Activated CD4-positive, alpha-beta T cell treated with anti-CD3 and anti-CD28 coated beads, Interleukin-2, Interleukin-4, amounts not matched to agents 100 ng/mL and 50 ng/mL, durations not matched to agents 16 hours and 8 hours (primary cell): ENCODE results near the gene PPFIBP2.

Experiments used
- DNase-seq: peaks from one replicate; pipeline ENCODE4 v3.0.0-alpha.2; 2020; ENCODE audit warnings: low spot score

Gene PPFIBP2

GRCh38 chr11:7552666-7553065, 38.9 kb downstream of the PPFIBP2 start:
- DNase-seq = no peak

- no peak for DNase-seq
Measured at GRCh38 chr11:7555052-7555699, 41.4 kb downstream of the PPFIBP2 start.

DNA sequence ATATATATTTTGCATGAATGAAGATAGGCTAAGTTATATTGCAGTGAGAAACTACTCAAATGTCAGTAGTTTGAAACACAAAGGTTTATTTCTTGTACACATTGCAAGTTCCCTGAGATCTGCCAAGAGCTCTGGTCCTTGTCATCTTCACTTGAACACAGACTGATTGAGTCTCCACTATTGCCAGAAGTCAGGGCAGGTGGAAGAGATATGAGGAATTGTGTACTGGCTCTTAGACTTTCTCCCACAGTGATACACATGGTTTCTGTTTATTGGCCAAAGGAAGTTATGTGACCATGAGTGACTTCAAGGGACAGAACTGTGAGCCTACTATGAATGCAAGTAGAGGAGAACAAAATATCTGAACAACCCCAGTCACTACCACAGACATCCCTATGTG, 44.2 kb downstream of the PPFIBP2 start:
- no peak for DNase-seq

DNA sequence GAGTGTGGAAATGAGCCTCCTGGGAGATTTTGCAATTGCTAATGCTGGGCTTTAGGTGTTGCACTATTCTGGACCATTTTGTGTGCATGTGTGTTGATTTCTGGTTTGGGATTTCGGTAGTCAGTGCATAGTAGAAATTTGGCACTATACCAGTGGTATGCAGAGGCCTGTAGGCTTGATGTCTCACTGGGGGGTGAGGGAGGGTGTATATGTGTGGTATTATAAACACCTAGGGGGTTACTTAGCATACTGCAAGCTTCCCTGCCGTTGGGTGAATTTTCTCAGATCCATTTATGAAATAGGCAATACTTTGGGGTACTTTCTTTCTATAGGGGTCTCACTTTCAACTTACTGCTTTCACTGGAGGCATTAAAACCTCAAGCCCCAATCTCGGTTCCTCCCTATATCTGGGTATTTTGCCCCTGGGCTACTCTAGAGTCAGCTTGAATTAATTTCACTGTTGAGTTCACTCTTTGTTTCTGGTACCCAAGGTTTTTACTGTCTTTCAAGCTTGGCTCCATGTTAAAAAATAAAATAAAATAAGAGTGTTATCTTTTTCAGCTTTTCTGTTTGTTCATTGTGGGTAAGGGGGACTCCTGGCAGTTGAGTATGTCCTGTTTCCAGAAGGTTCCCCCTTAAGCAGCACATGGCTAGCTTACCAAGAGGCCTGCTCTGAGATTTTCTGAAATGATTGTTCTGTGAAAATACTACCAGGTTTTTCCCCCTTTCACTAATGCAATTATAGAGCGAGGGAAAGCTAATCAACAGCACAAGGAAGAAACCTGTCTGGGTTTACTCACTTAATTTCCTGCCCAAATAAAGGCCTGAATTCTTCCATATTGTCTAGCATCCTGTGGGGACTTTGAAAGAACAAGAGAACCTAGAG, 45.8 kb downstream of the PPFIBP2 start:
- no peak for DNase-seq

DNA sequence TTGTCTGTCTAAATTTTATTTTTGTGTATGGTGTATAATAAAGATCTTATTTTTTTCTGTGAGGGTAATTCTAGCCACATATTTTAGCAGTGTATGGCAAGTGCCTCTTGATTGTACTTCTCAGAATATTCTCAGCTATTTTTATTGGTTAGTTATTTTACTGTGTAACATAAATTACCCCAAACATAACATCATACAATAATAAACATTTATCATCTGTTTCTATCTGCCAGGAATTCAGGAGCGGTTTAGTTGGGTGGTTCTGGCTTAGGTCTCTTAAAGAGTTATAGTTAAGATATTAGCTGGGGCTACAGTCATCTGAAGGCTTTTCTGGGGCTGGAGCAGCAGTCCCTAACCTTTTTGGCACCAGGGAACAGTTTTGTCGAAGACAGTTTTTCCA, 47.8 kb downstream of the PPFIBP2 start:
- DNase-seq = no peak

DNA sequence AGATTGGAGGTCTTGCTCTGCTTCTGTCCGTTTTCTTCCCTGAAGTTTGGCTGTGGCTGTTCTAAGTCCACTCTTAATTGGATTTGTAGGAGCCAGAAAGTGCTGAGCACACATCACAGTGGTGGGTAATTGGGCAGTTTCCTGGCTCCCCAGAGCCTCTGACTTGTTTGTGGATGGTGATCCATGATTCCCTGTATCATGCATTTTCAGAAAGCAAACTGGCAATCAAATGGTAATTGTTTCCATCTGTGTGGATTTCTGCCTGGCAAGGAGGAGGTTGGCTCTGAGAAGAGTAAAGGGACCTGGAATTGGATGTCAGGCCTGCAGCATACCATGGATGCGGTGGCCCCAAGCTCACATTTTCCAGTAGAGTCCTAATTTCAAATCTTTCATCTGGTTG, 49.5 kb downstream of the PPFIBP2 start:
- no peak for DNase-seq

DNA sequence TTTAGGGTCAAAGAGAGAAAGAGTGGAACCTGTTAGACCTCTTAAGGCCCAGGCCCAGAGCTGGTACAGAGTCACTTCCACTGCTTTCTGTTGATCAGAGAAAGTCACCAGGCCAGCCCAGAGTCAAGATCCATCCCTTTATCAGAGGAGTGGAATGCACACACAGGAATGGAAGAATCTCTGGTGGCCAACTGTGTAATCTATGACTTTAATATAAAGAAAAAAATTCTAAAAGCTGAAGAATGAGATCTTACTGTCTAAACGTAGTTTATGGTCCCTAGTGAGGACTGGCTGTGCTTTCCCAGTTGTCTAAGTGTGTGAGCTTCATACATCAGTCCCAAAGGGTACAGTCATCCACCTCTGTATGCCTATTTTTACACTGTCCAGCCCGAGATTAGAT, 51.0 kb downstream of the PPFIBP2 start:
- DNase-seq = no peak

DNA sequence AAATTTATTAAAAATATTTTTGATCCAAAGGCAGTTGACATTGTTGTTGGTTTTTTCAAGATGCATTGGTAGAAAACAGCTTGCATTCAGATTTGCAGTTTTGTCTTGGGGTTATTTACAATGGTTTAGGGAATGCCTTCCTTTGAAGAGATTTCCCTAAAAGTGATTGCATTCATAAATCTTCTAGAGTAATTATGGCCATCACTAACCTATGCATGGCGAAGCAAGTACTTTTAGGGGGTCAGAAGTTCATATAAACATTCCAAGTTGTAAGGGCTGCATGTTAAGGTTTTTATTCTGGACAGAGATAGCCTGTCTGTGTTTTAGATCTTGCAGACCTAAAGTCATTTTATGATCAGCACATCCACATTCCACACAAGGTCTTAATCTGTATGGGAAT, 53.5 kb downstream of the PPFIBP2 start:
- DNase-seq = no peak

DNA sequence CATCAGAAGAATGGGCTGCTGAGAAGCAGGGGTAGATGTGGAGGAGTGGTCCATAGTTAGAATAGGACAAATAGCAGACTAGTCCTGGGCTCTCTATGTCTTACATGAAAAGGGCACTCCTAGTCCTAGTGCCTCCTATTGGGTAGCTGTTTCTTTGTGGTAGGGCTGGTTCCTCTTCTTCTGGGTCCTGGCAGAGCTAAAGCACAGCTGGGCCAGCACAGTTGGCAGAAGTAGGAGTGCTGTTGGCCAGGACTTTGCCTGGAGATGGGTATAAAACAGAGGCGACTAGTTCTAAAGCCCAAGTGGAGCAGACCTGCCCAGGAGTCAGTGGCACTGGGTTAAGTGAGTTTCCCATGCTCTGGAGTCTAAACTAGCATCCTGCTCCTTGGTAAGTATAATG, 55.2 kb downstream of the PPFIBP2 start:
- no peak for DNase-seq

- no peak for DNase-seq
Measured at GRCh38 chr11:7570241-7570640, 56.4 kb downstream of the PPFIBP2 start.

DNA sequence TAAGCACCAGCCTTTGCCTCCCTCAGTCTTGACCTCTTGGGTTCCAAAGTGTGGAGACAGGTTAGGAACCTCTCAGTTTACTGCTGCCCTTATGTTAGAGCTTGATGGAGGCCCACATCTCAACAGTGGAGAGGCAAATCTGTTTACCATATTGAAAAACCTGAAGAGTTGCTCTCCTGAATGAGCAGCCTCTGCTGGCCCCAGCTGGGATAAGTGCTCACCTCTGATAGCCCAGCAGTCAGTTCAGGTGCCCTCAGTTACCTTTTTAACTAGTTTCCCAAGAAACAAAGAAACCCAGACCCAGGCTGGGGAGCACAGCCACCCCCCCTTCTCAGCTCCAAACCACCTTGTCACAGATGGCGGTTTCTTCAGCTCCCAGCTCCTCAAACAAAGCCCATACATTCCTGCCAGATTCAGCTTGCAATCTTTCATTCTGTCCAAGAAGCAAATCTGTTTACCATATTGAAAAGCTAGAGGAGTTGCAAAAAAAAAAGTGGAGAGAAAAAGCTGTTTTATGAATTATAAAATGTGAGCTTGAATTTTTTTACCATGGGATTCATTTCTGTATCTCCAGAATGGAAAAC, 57.2 kb downstream of the PPFIBP2 start:
- no peak for DNase-seq

- peak; percentile 5 for DNase-seq
Measured at GRCh38 chr11:7571640-7572000, 57.8 kb downstream of the PPFIBP2 start.

DNA sequence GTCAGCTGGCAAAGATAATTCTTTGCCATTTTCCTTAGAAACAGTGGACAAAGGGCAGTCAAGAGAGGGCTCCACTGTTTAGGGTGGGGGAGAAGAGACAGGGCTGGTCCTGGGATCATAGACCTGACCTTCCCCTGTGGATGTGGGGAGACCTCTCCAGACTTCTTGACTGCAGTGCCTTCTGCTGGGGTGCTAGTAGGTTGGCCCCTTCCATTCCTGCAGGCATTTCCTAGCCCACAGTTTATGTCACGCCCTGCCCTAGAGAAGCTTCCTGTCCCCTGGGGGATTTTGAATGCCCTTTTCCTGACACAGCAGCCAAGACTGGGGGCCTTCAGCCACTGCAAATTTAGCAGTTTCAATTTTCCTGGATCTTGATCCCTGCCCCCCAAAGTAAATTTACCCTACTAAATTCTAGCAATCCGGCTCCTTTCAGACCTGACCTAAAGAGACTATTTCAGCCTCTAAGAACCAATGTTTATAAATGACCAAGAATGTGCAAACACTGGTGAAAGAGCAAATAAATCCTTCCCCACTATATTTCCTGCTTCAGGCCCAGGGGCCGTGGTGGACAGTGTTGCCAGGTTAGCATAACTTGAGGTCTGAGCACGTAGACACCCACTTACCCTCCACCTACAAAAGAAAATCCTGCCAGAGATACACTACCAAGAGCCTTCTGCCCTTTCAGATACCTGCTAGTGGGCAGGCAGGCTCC, 58.4 kb downstream of the PPFIBP2 start:
- no peak for DNase-seq

GRCh38 chr11:7573193-7573557, 59.4 kb downstream of the PPFIBP2 start:
- DNase-seq = no peak

DNA sequence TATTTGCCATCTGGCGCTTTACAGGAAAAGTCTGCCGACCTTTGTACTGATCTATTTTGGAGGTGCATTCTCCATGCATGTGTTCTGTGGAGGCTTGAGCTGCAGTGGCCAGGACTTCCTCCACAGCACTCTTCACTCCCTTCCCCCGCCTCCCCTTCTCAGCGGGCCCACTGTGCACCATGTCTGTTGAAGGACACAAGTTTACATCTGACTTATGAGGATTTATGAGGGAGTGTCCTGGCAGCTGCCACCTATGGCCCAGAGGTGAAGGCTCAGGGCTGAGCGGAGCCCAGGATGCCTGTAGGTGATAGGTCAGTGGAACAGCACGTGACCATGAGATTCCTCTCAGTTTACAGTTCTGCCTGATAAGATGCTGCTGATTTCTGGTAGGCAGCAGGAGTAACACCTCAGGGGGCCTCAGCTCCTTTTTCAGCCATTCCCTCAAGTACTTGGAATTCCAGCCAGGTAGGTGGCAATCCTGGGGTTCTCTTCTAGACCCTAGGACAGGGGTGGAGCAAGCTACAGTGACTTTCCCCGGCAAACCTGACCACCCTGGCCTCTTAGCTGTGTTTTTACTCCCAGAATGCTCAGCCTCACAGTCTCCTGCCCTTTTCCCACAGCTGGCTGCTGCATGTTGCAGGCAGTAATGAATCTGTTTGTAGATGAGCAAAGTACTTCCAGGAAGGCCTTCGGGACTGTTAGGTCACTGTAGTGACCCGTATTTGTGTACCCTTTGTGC, 59.9 kb downstream of the PPFIBP2 start:
- DNase-seq = no peak

DNA sequence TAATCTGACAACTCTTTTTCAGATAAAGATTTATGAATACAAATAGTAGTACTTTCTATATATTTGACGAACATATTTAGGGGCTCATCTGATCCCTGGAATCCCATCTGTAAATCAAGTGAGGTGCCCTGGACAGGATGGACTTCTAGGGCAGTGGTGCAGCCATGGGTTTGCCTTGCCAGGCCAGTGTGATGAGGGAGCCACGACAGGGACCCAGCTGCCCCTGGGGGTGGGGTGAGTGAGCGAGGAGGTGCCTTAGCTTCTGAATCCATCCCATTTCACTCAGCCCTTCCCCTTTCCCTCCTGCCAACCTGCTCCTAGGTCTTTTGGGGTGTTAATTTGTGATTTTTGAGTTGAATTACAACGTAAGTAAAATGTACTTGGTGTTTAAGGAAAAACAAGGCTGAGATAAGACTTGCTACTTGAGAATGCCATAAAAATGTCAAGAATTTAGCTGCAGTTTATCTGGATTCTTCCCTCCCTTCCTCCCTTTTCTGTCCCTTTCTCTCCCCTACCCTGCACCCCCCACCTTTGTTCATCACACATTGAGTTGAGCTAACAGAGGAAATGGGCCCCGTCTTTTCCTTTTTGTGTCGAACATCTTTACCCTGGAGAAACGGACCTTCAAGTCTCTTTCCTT, 60.8 kb downstream of the PPFIBP2 start:
- no peak for DNase-seq

GRCh38 chr11:7575841-7576725, 62.3 kb downstream of the PPFIBP2 start:
- DNase-seq = peak; percentile 7

DNA sequence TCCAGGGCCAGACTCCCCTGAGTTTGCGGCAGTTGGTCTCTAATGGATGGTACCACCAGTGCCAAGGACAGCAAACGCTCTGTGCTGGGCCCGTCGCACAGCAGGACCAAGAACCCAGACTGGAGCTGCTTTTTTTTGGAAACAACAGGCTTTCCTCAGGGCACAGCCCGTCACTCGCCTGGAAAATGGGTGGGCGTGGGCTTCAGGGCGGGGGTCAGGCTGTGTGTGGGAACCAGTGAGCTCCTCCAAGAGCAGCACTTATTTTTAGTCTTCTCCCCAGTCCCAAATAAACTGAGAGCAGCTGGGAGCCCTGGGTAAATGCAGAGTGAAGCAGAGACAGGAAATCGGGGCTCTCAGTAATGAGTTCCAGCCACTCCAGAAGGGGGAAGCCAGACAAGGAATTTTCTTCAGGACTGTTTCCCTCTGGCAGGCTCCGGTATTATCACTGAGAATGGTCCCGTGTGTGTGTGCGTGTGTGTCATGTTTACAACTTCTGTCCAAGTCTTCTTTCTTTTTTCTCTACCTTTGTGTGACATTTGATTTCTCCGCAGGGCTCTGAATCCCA, 63.0 kb downstream of the PPFIBP2 start:
- DNase-seq = no peak

DNA sequence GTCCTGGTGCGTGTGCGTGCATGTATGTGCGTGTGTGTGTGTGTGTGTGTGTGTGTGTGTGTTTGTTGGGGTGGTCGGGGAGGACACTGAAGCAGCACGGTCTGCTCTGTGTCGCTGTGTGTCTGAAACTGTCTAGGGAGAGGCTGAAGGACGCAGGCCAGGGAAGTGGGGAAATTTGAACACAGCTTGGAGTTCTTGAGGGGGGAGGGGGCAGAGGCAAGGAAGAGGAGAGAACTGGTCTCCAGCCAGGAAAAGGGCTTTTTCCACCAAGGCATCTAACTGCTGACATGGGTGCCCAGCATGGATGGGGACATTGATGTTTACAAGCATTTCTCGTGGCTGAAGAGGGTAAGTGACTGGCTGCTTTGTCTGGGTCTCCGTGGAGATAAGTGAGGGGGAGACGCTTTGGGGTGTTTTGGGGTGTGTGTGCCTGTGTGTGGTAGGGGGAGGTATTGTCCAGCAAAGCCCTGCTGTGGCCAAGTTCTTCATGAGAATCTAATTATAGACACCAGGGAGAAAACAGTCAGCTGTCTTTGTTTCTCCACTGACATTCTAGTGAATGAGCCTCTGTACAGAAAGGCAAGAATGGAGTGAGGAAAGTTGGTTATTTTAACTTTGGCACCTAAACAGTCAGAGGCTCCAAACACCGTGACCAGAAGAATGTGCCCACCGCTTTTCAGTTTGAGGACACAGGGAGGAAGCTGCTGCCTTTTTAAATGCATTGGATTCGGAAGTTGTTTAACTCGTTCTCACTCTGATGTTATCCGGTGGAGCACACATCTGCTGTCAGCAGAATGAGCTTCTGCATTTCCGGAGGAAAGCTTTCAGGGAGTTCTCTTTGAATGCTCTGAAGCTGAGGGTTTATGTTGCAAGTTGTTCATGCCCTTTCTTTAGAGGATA, 63.7 kb downstream of the PPFIBP2 start:
- peak; percentile 51 for DNase-seq
